ENCODE measurements around the gene TBC1D19. TPM values are rescaled to one million over a fixed set of nuclear protein-coding genes. Genes with fewer than 3 reads are reported as not detected.

Gene TBC1D19
- total and polyA plus RNA-seq, 4 donors: 1.2 to 5.8 (median 2.2) TPM

GRCh38 chr4:26613735-26614134, 29.9 kb downstream of the TBC1D19 start:
- Histone ChIP-seq H3K27me3 (ENCODE audit: control insufficient read depth in 4 of 4, insufficient read depth in 4 of 4, low read length in 3 of 4) (no peaks in the 10 kb centered on the region), H3K9me3 (ENCODE audit: control insufficient read depth in 4 of 4, low read length in 3 of 4) (no peaks in the 10 kb centered on the region), H3K27ac (ENCODE audit: low read depth in 1 of 2, low read length in 2 of 2) (no peak overlapping the region), H3K9ac (ENCODE audit: low read depth in 1 of 2, low read length in 2 of 2) (no peak overlapping the region), H3K4me1 (ENCODE audit: control insufficient read depth in 4 of 4, insufficient read depth in 4 of 4, low read length in 3 of 4) (no peaks in the 10 kb centered on the region), H3K36me3 (ENCODE audit: control insufficient read depth in 4 of 4, insufficient read depth in 3 of 4, low read depth in 1 of 4, low read length in 3 of 4) (no peaks in the 10 kb centered on the region), H3K4me3 (ENCODE audit: low read depth in 1 of 3, low read length in 3 of 3) (no peak overlapping the region)
- 90% methylated on average over 3 of the region's 3 CpGs for WGBS
- TF ChIP-seq RAD21 (IDR thresholded peaks at IDR 0.05) (no peak), ZBTB33 (IDR thresholded peaks at IDR 0.05) (no peak), TAF1 (conservative IDR thresholded peaks at IDR 0.05) (no peak), FOXA1 (IDR thresholded peaks at IDR 0.05) (no peak), SP1 (IDR thresholded peaks at IDR 0.05) (no peak), HNF4A (conservative IDR thresholded peaks at IDR 0.05) (no peak), NR2F2 (IDR thresholded peaks at IDR 0.05) (no peak), ATF3 (IDR thresholded peaks at IDR 0.05) (no peak), YY1 (IDR thresholded peaks at IDR 0.05) (no peak), EGR1 (IDR thresholded peaks at IDR 0.05; ENCODE audit: low read depth in 2 of 2) (no peak), CTCF (IDR thresholded peaks at IDR 0.05; ENCODE audit: low read depth, low read length, missing input control) (no peak)
- DNase-seq (ENCODE audit: low spot score): no peak

GRCh38 chr4:26619784-26620183, 35.9 kb downstream of the TBC1D19 start:
- no peak overlapping the region for H3K9ac ChIP-seq (ENCODE audit: low read depth in 1 of 2, low read length in 2 of 2)
- H3K27ac ChIP-seq (ENCODE audit: low read depth in 1 of 2, low read length in 2 of 2): no peak overlapping the region
- H3K9me3 ChIP-seq (ENCODE audit: control insufficient read depth in 4 of 4, low read length in 3 of 4): no peaks in the 10 kb centered on the region
- H3K4me1 ChIP-seq (ENCODE audit: control insufficient read depth in 4 of 4, insufficient read depth in 4 of 4, low read length in 3 of 4): no peaks in the 10 kb centered on the region
- H3K27me3 ChIP-seq (ENCODE audit: control insufficient read depth in 4 of 4, insufficient read depth in 4 of 4, low read length in 3 of 4): no peaks in the 10 kb centered on the region
- no peak overlapping the region for H3K4me3 ChIP-seq (ENCODE audit: low read depth in 1 of 3, low read length in 3 of 3)
- TF ChIP-seq MAX (IDR thresholded peaks at IDR 0.05): no peak
- no peak for TF ChIP-seq EGR1 (IDR thresholded peaks at IDR 0.05; ENCODE audit: low read depth in 2 of 2)
- TF ChIP-seq TAF1 (conservative IDR thresholded peaks at IDR 0.05): no peak
- TF ChIP-seq YY1 (IDR thresholded peaks at IDR 0.05): no peak
- TF ChIP-seq RAD21 (IDR thresholded peaks at IDR 0.05): no peak
- no peak for TF ChIP-seq NR2F2 (IDR thresholded peaks at IDR 0.05)
- TF ChIP-seq ATF3 (IDR thresholded peaks at IDR 0.05): no peak
- TF ChIP-seq FOXA1 (IDR thresholded peaks at IDR 0.05): no peak
- no peak for TF ChIP-seq FOXA2 (IDR thresholded peaks at IDR 0.05)
- TF ChIP-seq ZBTB33 (IDR thresholded peaks at IDR 0.05): no peak
- DNase-seq (ENCODE audit: low spot score): no peak
- no peaks in the 10 kb centered on the region for H3K36me3 ChIP-seq (ENCODE audit: control insufficient read depth in 4 of 4, insufficient read depth in 3 of 4, low read depth in 1 of 4, low read length in 3 of 4)

All from liver (tissue), 9 donors.